ENCODE results near the gene WNK1. TPM values are rescaled to one million over a fixed set of nuclear protein-coding genes. Genes with fewer than 3 reads are reported as not detected.
"Not testable (repeated sequence)": the region's sequence is repeated elsewhere in the genome, so short reads cannot be mapped to it uniquely, and the experiment has no call there.

The WNK1 gene
- polyA plus RNA-seq, 5 donors = 74.1 to 111 (median 93.5) TPM

DNA sequence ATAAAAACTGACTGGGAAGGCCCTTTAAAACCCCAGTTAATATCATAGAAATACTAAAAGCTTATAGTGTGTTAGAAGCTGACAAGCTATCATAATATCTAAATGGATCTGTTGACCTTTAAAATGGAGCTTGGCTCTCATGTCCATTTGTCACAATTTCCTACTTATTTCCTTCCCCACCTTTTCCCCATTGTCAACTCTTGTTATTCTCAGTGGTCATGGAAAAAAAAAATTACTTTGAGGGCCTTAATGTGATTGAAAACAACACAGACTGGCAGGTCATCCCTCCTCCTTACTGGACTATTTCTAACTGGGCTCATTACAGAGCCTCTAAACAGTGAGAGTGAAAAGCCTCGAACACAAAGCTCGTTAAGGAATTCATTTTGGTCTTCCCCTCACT lies 13.7 kb upstream of the WNK1 start:
- no peak for DNase-seq

DNA sequence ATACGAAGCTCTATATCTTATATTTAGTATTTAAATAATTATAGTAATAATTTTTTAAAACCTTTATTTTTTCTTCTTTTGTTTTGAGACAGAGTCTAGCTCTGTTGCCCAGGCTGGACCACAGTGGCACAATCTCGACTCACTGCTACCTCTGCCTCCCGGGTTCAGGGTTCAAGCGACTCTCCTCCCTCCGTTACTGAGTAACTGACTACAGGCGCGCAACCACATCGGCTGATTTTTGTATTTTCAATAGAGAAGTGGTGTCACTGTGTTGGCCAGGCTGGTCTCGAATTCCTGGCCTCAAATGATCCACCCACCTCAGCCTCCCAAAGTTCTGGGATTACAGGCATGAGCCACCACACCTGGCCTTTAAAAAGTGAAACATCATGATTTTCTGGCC lies 13.0 kb upstream of the WNK1 start:
- no peak for DNase-seq

DNA sequence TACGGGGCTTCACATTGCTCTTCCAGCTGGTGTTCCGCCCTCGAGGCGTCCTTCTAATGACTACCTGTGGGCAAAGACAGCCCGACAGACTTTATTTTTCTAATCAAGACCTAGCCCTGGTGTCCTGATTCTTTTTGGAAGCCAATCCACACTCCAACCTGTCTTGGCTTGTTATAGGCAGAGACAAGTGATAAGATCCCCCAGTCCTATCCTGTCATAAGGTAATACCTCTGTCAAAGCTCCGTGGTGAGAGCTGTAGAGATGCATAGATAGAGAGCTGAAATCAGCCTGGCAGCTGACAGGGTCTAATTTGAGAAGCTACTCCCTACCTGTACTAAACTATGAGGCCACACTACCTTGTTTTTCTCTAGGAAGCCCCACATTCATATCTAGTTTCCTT lies 11.5 kb upstream of the WNK1 start:
- no peak for DNase-seq

DNA sequence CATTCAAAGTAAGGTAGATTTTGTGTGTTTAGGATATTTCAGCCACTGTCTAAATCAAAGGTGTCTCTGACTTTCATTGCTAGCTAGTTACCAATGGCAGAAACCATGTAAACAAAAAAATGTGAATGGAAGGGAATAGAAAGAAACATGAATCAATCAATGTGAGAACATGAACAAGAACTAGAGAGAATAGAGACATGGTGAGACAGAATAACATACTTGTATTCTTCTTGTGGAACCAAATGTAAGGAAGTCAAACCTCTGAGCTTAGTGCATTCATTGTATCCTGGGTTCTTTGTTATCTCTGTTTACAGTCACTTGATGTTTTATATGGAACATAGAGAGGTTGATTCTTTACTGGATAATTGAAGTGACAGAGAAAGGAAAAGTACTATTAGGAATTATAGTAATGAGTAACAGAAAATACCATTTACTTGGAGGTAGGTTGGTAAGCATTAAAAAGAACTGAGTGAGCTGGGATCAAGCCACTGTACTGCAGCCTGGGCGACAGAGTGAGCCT lies 2.6 kb upstream of the WNK1 start:
- DNase-seq = no peak

DNA sequence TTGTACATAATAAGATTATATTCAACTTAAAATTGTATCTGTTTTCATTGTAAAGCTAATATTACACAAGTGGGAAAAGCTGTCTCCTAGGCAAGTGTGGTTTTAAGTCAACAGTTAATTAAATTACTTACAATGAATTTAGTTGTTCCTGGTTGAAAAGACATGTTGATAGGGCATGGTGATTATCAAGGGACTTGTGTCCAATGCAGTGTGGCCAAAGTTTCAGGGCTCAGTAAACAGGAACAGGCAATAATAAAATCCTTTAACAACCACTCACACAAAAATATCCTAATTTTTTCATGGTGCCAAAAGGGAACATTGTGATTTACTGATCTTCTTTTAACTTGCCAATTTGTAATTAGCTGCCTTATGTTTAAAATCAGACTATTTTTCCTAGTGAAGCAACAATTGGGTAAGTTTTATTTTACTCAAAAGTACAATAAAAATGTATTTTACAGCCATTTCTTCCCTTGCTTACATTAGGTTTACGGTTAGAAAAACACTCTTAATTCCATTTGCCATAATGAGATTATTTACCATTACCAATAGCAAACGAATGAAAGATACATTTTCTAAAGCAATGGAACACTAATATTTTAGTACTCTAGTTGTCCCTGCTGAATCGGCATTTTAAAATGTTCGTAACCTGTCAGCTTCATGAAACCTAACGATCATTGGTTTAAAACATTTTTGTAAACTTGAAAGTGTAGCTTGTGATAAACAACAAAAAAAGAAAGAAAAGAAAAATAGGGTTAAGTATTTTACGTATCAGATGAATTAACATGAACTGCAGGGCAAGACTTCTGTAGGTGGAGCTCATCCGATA lies 1.8 kb upstream of the WNK1 start:
- no peak for DNase-seq

DNA sequence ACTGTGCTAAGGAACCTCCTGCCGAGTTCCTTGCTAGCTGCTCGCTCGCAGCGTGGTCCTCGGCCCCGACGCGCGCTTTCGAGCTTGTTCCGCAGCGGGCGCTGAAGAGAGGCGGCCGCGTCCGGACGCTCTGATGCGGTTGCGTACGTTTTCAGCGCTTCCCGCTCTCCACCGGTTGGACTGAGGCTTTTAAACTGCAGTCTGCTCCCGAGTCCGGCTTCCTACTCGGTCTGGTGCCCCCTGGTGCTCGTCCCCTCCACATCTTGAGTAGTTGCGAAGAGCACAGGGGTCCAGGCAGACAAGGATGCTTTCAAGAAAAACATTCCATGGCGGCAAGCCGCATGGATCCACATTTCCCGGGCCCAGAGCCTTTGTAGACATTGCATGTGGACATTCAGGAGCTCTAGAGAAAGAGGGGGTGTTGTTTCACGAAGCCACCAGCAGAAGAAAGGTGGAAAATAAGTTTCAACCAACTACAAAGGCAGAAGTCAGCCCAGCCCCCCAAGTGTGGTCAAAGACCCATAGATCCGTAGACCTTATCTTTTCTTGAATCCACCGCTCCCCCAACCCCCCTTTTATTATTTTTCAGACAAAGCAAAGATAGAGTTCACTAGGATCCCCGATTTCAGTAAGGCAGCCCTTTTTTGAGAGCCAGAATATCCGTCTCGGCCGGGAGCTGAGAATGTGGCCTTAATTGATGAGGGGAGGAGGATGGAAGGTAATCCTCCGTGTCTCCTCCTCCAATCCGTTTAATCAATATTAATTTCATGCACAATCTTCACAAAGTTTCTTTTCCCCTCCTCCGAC lies 984 bp upstream of the WNK1 start:
- DNase-seq = peak; percentile 92 to 94

DNA sequence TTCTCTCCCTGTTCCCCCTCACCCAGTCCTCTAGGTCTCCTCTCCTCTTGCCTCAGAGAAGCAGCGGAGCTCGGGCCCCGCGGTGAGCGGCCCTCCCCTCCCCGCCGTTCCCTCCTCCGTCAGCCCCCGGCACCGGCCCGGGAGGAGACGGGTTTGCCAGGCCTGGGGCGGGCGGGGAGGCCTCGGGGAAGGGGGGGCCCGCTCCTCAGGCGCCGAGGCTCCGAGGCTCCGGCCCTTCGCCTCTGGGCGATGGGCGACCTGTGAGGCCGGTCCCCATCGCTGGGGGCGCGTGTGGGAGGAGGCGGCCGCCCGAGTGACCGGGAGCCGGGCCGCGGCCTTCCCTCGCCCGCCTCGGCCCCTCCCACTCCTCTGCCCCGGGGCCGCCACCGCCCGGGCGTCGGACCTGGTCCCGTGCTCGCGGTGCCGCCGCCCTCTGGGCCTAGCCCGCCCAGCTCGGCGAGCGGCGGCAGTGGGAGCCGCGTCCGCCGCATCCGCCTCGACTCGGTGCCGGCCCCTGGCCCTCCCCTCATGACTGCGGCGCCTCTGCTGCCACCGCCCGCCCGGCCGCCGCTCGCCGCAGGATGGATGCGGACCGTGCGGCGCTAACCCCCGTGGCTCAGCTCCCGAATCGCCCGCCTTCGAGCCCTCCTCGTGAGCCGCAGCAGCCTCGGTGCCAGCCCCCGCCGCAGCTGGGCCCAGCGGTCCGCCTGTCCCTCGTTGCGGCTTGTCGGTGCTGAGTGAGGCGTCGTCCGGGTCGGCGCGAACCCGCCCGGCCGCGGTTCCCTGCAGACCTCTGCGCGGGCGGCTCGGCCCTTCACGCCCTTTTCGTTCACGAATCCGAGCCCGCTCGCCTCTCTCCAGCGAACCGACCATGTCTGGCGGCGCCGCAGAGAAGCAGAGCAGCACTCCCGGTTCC lies 574 bp downstream of the WNK1 start:
- peak in 1 of 2 donors; percentile 27 for DNase-seq

DNA sequence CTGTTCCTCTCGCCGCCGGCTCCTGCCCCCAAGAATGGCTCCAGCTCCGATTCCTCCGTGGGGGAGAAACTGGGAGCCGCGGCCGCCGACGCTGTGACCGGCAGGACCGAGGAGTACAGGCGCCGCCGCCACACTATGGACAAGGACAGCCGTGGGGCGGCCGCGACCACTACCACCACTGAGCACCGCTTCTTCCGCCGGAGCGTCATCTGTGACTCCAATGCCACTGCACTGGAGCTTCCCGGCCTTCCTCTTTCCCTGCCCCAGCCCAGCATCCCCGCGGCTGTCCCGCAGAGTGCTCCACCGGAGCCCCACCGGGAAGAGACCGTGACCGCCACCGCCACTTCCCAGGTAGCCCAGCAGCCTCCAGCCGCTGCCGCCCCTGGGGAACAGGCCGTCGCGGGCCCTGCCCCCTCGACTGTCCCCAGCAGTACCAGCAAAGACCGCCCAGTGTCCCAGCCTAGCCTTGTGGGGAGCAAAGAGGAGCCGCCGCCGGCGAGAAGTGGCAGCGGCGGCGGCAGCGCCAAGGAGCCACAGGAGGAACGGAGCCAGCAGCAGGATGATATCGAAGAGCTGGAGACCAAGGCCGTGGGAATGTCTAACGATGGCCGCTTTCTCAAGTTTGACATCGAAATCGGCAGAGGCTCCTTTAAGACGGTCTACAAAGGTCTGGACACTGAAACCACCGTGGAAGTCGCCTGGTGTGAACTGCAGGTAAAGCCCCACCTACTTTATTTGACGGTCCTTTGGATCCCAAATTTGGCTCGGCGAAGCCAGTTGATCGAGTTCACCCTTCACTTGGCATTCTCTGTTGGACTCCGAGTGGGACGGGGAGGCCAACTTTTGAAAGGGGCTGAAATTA lies 1.5 kb downstream of the WNK1 start:
- peak in 1 of 2 donors; percentile 25 for DNase-seq

DNA sequence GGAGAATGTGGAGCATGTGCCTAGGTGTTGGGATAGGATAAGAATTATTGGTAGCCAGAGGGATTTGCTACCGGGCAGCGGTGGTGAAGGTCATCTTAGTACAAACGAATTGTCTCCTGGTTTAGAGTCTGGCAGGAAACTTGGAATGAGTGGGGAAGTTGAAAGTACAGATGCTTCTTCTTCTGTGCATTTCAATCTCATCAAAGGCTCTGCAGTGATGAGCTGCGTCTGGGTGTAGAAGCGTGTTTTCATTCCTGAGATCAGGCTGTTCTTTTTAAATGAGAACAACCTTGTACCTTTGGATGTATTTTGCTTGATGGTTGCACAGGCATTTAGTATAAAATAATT lies 2.1 kb downstream of the WNK1 start:
- DNase-seq = peak in 1 of 2 donors; percentile 11

DNA sequence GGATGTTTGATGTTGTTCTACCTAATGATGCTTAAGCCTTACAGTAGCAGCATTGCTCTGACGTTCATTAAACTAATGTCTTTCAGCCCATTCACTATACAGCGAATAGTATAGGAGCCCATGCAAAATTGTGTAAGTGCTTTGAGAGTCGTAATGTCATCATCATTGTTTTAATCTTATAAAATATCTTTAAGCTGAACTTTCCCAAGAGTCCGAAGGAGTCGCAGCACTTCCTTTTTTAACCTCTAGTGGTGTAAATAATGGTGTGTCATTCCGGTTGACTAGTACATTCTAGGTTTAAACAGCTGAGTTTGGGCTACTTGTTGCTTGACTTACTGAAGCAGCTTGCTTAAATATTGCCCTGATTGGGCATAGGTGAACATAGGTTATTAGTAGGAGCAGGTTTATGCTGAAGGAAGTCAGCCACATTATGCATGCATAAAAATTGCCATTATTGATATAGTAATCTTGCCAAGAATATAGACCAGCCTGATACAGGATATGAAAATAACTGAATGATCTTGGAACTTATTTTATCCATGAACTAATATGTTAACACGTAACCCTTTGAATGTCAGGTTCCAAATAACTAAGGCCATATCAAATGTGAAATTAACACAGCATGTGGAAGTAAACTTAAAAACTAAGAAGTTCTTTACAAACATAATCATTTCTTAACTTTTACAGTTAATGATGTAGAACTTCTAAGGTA lies 2.6 kb downstream of the WNK1 start:
- no peak for DNase-seq

DNA sequence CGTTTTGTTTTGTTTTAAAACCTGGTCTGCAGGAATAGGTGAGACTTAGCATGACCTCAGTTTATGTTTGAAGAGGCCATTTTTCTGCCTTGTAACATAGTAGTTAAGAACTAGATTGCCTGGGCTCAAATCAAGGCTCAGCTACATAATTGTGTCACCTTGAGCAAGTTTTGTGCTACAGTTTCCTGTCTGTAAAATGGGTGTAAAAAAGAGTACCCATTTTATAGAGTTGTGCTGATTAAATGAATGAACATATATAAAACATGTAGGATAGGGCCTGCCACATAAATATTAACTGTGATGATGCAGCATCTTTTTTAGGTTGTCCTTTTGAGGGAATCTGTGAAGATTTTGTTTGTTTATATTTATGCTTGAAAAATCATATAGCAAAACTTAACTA lies 7.2 kb downstream of the WNK1 start:
- no peak for DNase-seq

DNA sequence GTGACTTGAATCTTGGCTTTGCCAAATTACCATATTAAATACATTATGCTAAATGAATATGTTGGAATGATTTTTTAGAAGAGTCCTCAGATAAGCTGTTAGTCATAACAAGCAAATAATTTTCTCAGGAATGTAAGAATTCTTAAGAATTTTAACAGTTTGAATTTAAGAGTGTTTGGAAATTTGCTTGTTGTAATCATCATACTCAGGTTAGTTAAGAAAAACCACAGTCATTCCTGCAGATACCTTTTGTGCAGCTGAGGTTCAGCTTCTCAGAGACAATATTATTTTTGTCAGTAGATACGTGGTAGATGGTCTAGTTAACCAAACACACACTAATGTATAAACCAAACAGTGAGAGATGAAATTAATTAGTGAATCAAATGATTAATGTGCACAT lies 8.9 kb downstream of the WNK1 start:
- no peak for DNase-seq

DNA sequence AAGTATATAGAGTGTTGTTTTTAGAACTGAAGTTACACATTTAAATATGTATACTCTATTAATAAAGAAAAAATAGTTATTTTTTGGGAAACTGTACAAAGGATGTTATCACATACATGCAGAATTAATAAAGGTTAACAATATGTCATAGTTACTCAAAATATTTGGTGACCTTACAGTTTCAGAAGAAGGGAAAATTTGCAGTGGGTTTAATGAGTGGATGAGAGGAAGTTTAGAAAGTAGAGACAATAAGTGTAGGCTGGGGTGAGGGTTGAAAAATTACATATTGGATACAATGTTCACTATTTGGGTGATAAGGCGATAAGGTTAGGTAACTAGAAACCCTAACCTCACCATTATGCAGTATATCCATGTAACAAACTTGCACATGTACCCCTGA lies 13.5 kb downstream of the WNK1 start:
- no peak for DNase-seq

DNA sequence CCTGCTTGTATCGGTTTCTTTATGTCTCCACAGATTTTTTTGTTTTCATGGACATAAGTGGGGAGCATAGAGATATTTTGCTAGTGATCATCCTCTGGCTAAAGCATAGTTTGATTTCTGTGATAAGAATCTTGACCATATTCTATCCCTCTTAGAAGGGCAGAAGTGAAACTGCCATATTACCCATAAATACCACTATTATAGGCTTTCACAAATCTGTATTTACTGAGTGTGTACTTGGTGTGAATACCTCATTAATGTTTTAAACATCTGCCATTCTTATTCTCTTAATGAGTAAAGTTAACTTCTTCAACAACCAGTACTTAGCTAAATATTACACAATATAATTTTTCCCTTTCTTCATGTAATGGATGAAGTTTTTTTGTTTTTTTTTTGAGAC lies 16.1 kb downstream of the WNK1 start:
- no peak for DNase-seq

DNA sequence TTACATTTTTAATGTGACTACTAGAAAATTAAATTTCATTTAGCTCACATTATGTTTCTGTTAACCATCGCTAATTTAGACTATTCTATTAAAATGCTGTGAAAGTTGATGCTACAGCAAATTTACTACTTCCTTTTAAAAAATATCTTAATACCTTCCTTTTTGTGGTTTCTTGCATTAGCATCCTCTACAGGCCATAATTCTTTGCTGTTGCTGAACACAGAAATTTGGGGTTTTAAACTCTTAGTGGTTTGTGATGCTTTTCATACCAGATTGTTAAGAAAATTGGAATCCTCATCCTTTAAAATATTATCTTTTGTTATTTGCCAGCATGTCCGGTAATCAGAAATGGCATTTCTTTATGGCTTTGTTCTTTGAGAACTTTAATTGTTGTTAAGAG lies 18.1 kb downstream of the WNK1 start:
- no peak for DNase-seq

DNA sequence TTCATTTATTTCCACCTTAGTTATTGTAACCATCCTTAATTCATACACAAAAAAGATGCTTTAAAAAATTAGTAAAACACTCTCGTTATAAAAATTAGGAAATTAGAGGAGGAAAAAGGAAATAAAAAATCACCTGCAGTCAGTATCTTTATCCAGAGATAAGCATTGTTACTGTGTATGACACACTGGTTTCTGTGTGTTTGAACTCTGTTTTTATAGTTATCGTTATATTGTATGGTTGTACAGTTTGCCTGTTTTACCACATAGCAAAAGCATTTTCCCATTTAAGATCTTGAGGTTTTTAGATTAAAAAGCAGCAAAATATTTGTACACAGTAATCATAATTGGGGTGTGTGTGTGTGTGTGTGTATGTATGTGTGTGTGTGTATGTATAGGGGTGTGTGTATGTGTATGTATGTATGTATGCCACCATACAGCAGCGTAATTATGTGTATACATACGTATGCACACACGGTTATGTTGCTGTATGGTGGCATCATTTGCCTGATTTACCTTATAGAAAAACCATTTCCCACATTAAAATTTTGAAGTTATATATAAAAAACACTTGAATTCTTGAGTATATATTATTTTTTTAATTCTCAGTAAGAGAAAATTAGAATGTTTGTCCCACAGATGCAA lies 19.8 kb downstream of the WNK1 start:
- no peak for DNase-seq

DNA sequence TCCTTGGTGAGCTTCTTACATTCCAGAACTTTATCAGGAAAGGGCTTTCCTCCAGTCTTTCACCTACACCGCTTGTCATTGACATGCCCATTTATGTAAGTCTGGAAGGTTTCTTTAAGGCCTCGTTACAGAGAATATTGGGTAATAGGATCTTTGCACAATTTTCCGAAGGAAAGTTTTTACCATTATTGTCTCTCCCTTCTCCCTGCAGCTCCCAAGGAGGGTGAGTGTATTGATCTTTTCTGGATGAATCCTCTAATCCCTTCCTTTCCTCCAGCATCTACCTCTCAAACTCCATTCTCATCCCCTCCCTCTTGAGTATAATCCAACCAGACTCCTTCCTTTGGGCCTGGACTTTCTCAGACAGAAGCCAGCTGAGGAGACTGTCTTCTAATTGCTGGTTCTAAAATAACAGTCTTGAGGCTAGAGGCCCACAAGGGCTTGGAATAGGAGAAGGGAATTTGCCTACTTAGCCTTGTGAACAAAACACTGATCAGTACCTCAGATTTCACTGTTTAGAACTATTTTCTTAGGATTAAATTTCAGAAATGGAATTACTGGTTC lies 21.8 kb downstream of the WNK1 start:
- peak in 1 of 2 donors; percentile 10 for DNase-seq

DNA sequence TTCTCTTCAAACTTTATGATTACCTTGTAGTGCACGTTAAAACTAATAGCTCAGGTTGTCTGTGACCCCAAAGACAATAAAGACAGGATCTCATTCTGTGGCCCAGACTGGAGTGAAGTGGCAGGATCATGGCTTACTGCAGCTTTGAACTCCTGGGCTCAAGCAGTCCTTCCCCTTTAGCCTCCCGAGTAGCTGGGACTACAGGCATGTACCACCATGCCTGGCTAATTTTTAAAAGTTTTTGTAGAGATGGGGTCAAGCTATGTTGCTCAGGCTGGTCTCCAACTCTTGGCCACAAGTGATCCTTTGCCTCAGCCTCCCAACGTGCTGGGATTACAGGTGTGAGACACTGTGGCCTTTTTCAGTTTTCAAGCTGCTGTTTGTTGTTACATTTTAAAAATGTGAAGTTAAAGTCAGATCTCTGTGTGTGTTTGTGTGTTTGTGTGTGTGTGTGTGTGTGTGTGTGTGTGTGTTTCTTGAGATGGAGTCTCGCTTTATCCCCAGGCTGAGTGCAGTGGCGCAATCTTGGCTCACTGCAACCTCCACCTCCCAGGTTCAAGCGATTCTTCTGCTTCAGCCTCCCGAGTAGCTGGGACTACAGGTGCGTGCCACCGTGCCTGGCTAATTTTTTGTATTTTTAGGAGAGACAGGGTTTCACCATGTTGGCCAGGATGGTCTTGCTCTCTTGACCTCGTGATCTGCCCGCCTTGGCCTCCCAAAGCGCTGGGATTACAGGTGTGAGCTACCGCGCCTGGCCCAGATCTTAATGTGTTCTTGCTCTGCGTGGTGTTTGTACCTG lies 23.8 kb downstream of the WNK1 start:
- DNase-seq = not testable (repeated sequence)

All from right lung (tissue), 5 donors.